Osteocyte (in vitro differentiated cells): ENCODE measurements around the gene ACAP2. TPM values are rescaled to one million over a fixed set of nuclear protein-coding genes. Genes with fewer than 3 reads are reported as not detected.

Source experiments
- DNase-seq: peaks from one replicate; pipeline ENCODE4 v3.0.0; 2021; ENCODE audit warnings: mixed read lengths; ENCODE audit not compliant: unreplicated experiment; ENCODE audit errors: extremely low spot score
- H3K27ac Mint-ChIP-seq: one replicate; pipeline ENCODE4 v1.8.0; 2021; ENCODE audit warnings: mild to moderate bottlenecking, mixed read lengths; ENCODE audit not compliant: unreplicated experiment
- H3K27me3 Mint-ChIP-seq: one replicate; pipeline ENCODE4 v1.8.0; 2021; ENCODE audit warnings: mixed read lengths; ENCODE audit not compliant: unreplicated experiment
- H3K36me3 Mint-ChIP-seq: one replicate; pipeline ENCODE4 v1.8.0; 2021; ENCODE audit warnings: mixed read lengths; ENCODE audit not compliant: unreplicated experiment
- H3K4me1 Mint-ChIP-seq: one replicate; pipeline ENCODE4 v1.8.0; 2021; ENCODE audit warnings: mixed read lengths; ENCODE audit not compliant: unreplicated experiment
- H3K4me3 Mint-ChIP-seq: one replicate; pipeline ENCODE4 v1.8.0; 2021; ENCODE audit warnings: mild to moderate bottlenecking, moderate library complexity, mixed read lengths; ENCODE audit not compliant: unreplicated experiment
- H3K9me3 Mint-ChIP-seq: one replicate; pipeline ENCODE4 v1.8.0; 2021; ENCODE audit warnings: mixed read lengths; ENCODE audit not compliant: unreplicated experiment
- total RNA-seq: library from RNA; stranded (reverse); gene quantifications from 2 replicates; pipeline ENCODE4 v1.2.1, GENCODE V29; 2021
- TF ChIP-seq, protein P1 (sequence below): fragments of 200-600 bp; sonication (generic); IDR thresholded peaks from 2 replicates; pipeline ENCODE4 v1.5.0; 2021; ENCODE audit warnings: antibody characterized with exemption, mild to moderate bottlenecking, moderate library complexity

ACAP2 gene
- total RNA-seq, 1 donor from 2014 or later: 55.1 TPM

GRCh38 chr3:195460091-195460713 lies 17.4 kb upstream of the ACAP2 start:
- H3K36me3 Mint-ChIP-seq: no peaks in the 10 kb centered on the region
- no peaks in the 10 kb centered on the region for H3K4me1 Mint-ChIP-seq
- DNase-seq: no peak
- H3K27me3 Mint-ChIP-seq: peaks cover 6% of the 10 kb centered on the region
- no peaks in the 10 kb centered on the region for H3K9me3 Mint-ChIP-seq
- no peak overlapping the region for H3K27ac Mint-ChIP-seq
- H3K4me3 Mint-ChIP-seq: no peak overlapping the region
- TF ChIP-seq, protein P1, sequence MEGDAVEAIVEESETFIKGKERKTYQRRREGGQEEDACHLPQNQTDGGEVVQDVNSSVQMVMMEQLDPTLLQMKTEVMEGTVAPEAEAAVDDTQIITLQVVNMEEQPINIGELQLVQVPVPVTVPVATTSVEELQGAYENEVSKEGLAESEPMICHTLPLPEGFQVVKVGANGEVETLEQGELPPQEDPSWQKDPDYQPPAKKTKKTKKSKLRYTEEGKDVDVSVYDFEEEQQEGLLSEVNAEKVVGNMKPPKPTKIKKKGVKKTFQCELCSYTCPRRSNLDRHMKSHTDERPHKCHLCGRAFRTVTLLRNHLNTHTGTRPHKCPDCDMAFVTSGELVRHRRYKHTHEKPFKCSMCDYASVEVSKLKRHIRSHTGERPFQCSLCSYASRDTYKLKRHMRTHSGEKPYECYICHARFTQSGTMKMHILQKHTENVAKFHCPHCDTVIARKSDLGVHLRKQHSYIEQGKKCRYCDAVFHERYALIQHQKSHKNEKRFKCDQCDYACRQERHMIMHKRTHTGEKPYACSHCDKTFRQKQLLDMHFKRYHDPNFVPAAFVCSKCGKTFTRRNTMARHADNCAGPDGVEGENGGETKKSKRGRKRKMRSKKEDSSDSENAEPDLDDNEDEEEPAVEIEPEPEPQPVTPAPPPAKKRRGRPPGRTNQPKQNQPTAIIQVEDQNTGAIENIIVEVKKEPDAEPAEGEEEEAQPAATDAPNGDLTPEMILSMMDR: no peak

DNA sequence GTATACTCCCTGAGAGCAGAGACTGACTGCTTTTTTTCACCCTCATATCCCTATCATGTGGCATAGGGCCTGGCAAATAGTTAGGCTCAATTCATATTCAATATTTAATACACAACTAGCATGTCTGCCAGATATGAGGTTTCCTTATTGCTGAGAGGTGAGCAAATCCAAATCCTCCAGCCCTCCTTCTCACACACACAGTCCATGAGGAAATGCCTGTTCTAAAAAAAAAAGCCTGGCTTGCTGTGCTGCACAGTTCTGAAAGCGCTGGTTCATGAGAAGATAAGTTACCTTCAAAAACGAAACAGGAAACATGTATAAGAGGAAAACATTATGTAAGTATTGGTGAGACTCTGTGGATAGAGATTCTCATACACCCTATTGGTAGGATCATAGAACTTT lies 15.5 kb upstream of the ACAP2 start:
- no peak for DNase-seq
- TF ChIP-seq, protein P1: no peak
- Mint-ChIP-seq H3K27me3 (peaks cover 6% of the 10 kb centered on the region), H3K9me3 (peaks cover 6% of the 10 kb centered on the region), H3K4me3 (no peak overlapping the region), H3K27ac (no peak overlapping the region), H3K4me1 (no peaks in the 10 kb centered on the region), H3K36me3 (no peaks in the 10 kb centered on the region)

GRCh38 chr3:195455789-195456188 lies 13.0 kb upstream of the ACAP2 start:
- TF ChIP-seq, protein P1: no peak
- H3K36me3 Mint-ChIP-seq: no peaks in the 10 kb centered on the region
- no peak for DNase-seq
- H3K27me3 Mint-ChIP-seq: no peaks in the 10 kb centered on the region
- H3K27ac Mint-ChIP-seq: no peak overlapping the region
- peaks cover 4% of the 10 kb centered on the region for H3K4me1 Mint-ChIP-seq
- H3K9me3 Mint-ChIP-seq: peaks cover 6% of the 10 kb centered on the region
- H3K4me3 Mint-ChIP-seq: no peak overlapping the region

DNA sequence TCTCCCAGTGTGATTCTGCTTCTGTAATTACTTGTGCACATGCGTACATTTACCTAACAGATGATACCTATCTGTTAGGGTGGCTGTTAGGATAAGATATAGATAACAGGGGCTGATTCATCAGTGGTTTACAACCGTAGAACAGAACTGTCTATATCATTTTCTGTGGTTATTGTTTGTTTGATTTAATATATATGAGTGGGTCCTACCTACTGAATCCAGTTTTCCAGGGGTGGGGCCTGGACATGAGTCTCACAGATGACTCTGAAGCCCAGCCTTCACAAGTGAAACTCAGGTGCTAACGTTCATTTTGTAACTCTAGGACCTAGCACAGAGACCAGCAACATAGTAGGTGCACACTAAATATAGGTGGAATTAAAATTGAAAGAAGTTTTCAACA lies 10.4 kb upstream of the ACAP2 start:
- H3K4me1 Mint-ChIP-seq: peaks cover 12% of the 10 kb centered on the region
- no peak for DNase-seq
- H3K9me3 Mint-ChIP-seq: peaks cover 6% of the 10 kb centered on the region
- no peak overlapping the region for H3K27ac Mint-ChIP-seq
- TF ChIP-seq, protein P1: no peak
- H3K36me3 Mint-ChIP-seq: no peaks in the 10 kb centered on the region
- no peaks in the 10 kb centered on the region for H3K27me3 Mint-ChIP-seq
- no peak overlapping the region for H3K4me3 Mint-ChIP-seq

DNA sequence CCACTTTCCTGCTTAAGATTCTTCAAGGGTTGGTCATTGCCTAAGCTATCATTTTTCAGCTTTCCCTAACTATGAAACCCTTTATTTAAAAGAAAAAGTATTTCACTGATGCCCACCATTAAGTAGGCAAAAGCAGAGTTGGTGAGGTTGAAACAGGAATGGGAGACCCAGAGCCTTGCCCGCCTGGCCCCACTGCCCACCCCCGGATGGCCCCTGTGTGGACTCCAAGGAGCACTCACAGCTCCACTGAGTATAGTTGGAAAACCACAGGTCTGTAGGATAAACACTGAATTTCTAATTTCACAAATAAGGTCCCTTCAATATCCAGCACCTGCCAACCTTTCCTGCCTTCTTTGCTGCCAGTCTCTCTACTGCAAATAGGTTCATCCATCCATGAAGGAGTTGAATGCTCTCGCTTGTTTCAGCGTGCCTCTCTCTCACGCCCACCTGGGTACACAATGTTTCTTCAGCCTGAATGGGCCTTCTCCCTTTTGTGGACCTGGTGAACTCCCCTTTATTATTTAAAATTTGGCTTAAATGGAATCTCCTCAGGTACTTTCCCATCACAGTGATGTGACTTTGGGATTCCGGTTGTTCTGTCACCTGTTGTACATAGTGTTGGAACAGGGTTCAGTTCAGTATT lies 8.7 kb upstream of the ACAP2 start:
- H3K4me1 Mint-ChIP-seq: peaks cover 12% of the 10 kb centered on the region
- no peak overlapping the region for H3K4me3 Mint-ChIP-seq
- DNase-seq: peak; percentile 77
- no peaks in the 10 kb centered on the region for H3K27me3 Mint-ChIP-seq
- H3K27ac Mint-ChIP-seq: peak overlapping the region; percentile 68
- peaks cover 6% of the 10 kb centered on the region for H3K9me3 Mint-ChIP-seq
- TF ChIP-seq, protein P1: no peak
- no peaks in the 10 kb centered on the region for H3K36me3 Mint-ChIP-seq
